T-cell (primary cell): Measurements from ENCODE around the gene MAOB. TPM values are rescaled to one million over a fixed set of nuclear protein-coding genes. Genes with fewer than 3 reads are reported as not detected.
A peak's percentile ranks its signal among the peaks of the same experiment; 100 is the strongest.

ENCODE experiments used
- ATAC-seq, 4 experiments: fragments of 200-7000 bp in 3 of 4; fragments of 150-1000 bp in 1 of 4; cut with Tn5 transposase; replicated peaks in 1 of 4; 1 replicate in 3 of 4; 2 replicates in 1 of 4; pipeline ENCODE4 v1.10.0; 2021; ENCODE audit warnings: moderate library complexity in 3 of 4, mild to moderate bottlenecking in 2 of 4, moderate number of reproducible peaks in 1 of 4
- CTCF ChIA-PET, 2 donors: fragments of 300-600 bp; sonication (Branson Sonifier 250); formaldehyde crosslinking; loops; one replicate each; lab custom pipeline; 2022; ENCODE audit warnings: antibody characterized with exemption in 2 of 2; lab: Charles Lee
- POLR2A ChIA-PET, 2 donors: fragments of 300-600 bp; sonication (Branson Sonifier 250); formaldehyde crosslinking; loops; one replicate each; lab custom pipeline; 2022; ENCODE audit warnings: antibody characterized with exemption in 2 of 2; lab: Charles Lee
- DNase-seq, 35 experiments: peaks; one replicate each; pipeline versions ENCODE4 v3.0.0 to v3.0.0-alpha.2; 2013 to 2023
- H3K27ac ChIP-seq: one replicate; pipeline ENCODE4 v1.5.1; 2013; ENCODE audit warnings: low read length
- H3K27me3 ChIP-seq, 2 experiments: replicated peaks in 1 of 2; 1 replicate in 1 of 2; 2 replicates in 1 of 2; pipeline versions ENCODE4 v1.6.1 to v1.7.0; 2013; ENCODE audit warnings: low read length in 1 of 2, mixed read lengths in 1 of 2; ENCODE audit not compliant: control insufficient read depth in 2 of 2, insufficient read depth in 2 of 2; ENCODE audit errors: extremely low read depth in 1 of 2
- H3K36me3 ChIP-seq, 2 donors: 1 replicate in 1 of 2; 2 replicates in 1 of 2; pipeline versions ENCODE4 v1.6.1 to v1.7.0; 2013; ENCODE audit warnings: low read length in 1 of 2; ENCODE audit not compliant: control insufficient read depth in 2 of 2, insufficient read depth in 1 of 2; ENCODE audit errors: extremely low read depth in 1 of 2
- H3K4me1 ChIP-seq, 2 experiments: 1 replicate in 1 of 2; 2 replicates in 1 of 2; pipeline versions ENCODE4 v1.6.1 to v1.7.0; 2013; ENCODE audit warnings: low read length in 2 of 2, mixed read lengths in 1 of 2; ENCODE audit not compliant: insufficient read depth in 2 of 2, control insufficient read depth in 1 of 2; ENCODE audit errors: extremely low read depth in 1 of 2
- H3K4me3 ChIP-seq, 2 donors: 1 replicate in 1 of 2; 2 replicates in 1 of 2; pipeline versions ENCODE4 v1.5.1 to v1.7.0; 2013; ENCODE audit warnings: mild to moderate bottlenecking in 2 of 2, low read length in 1 of 2, moderate library complexity in 1 of 2; ENCODE audit not compliant: control insufficient read depth in 1 of 2; ENCODE audit errors: extremely low read depth in 1 of 2
- H3K9me3 ChIP-seq: 2 replicates; pipeline ENCODE4 v1.7.0; 2013
- H3K27ac Mint-ChIP-seq, 2 donors: one replicate each; pipeline ENCODE4 v1.8.0; 2020 to 2021; ENCODE audit warnings: mild to moderate bottlenecking in 2 of 2, mixed read lengths in 2 of 2
- H3K27me3 Mint-ChIP-seq, 2 donors: one replicate each; pipeline ENCODE4 v1.8.0; 2021 to 2022; ENCODE audit warnings: mixed read lengths in 2 of 2
- H3K36me3 Mint-ChIP-seq: one replicate; pipeline ENCODE4 v1.8.0; 2021; ENCODE audit warnings: mixed read lengths
- H3K4me1 Mint-ChIP-seq, 3 donors: one replicate each; pipeline ENCODE4 v1.8.0; 2020 to 2022; ENCODE audit warnings: mixed read lengths in 3 of 3, mild to moderate bottlenecking in 1 of 3
- H3K4me3 Mint-ChIP-seq, 3 donors: one replicate each; pipeline ENCODE4 v1.8.0; 2020 to 2022; ENCODE audit warnings: mild to moderate bottlenecking in 3 of 3, mixed read lengths in 3 of 3, moderate library complexity in 3 of 3
- H3K9me3 Mint-ChIP-seq, 3 donors: one replicate each; pipeline ENCODE4 v1.8.0; 2020 to 2022; ENCODE audit warnings: mixed read lengths in 3 of 3
- WGBS: methylation state at CpG from one replicate; pipeline ENCODE4 v1.1.5; 2013; ENCODE audit warnings: missing lambda C conversion rate; ENCODE audit not compliant: insufficient coverage; 5-methylcytosine and 5-hydroxymethylcytosine counted together
- total RNA-seq, 35 experiments: library from RNA in 6 of 35; stranded (reverse) in 6 of 35; fragments of 120-200 nt in 1 of 35; gene quantifications; one replicate each; pipeline versions ENCODE4 v1.2.1 to v1.2.4 and lab custom pipeline; 2013 to 2026

The MAOB gene
- total RNA-seq, 5 donors from 2014 or later (not counting 1 experiment from before 2014, with no cell fraction given): 0.13 to 0.20 (median 0.16) TPM; not detected in 2

GRCh38 chrX:43756076-43756475 is 126.2 kb downstream of the MAOB start:
- Mint-ChIP-seq H3K27me3 (peaks cover 0 to 22% of the 10 kb centered on the region in 2 donors), H3K4me1 (no peaks in the 10 kb centered on the region), H3K36me3 (no peaks in the 10 kb centered on the region), H3K9me3 (no peaks in the 10 kb centered on the region), H3K27ac (no peak overlapping the region), H3K4me3 (no peak overlapping the region)
- no peak for ATAC-seq
- Histone ChIP-seq H3K27ac (no peak overlapping the region), H3K36me3 (no peaks in the 10 kb centered on the region), H3K27me3 (no peaks in the 10 kb centered on the region), H3K4me3 (no peak overlapping the region), H3K4me1 (no peaks in the 10 kb centered on the region), H3K9me3 (no peaks in the 10 kb centered on the region)
- no peak for DNase-seq
- POLR2A ChIA-PET: no interaction called here
- CTCF ChIA-PET: interaction anchor here in 1 of 2 donors (0.5 to 0.6 kb wide), 2 partner anchors 26 to 254 kb away, joined by 4 to 5 read pairs; no protein-coding TSS in a partner anchor
- 83% methylated on average over 2 of the region's 5 CpGs for WGBS

GRCh38 chrX:43753637-43754036 is 128.6 kb downstream of the MAOB start:
- Histone ChIP-seq H3K9me3 (no peaks in the 10 kb centered on the region), H3K27me3 (no peaks in the 10 kb centered on the region), H3K36me3 (no peaks in the 10 kb centered on the region), H3K4me3 (no peak overlapping the region), H3K27ac (no peak overlapping the region), H3K4me1 (no peaks in the 10 kb centered on the region)
- WGBS: 71% methylated on average over 2 of the region's 3 CpGs
- ATAC-seq: no peak
- Mint-ChIP-seq H3K4me1 (peaks cover 0 to 3% (median 0%) of the 10 kb centered on the region in 3 donors), H3K4me3 (no peak overlapping the region), H3K27ac (no peak overlapping the region), H3K36me3 (no peaks in the 10 kb centered on the region), H3K27me3 (peaks cover 0 to 21% of the 10 kb centered on the region in 2 donors), H3K9me3 (no peaks in the 10 kb centered on the region)
- ChIA-PET CTCF (interaction anchor here in 1 of 2 donors (0.6 kb wide), 1 partner anchor 189 kb away, joined by 3 read pairs; no protein-coding TSS in a partner anchor), POLR2A (no interaction called here)
- no peak for DNase-seq

GRCh38 chrX:43750248-43750676 is 132.0 kb downstream of the MAOB start:
- POLR2A ChIA-PET: no interaction called here
- Histone ChIP-seq H3K27me3 (no peaks in the 10 kb centered on the region), H3K36me3 (no peaks in the 10 kb centered on the region), H3K4me3 (no peak overlapping the region), H3K27ac (no peak overlapping the region), H3K4me1 (no peaks in the 10 kb centered on the region), H3K9me3 (no peaks in the 10 kb centered on the region)
- WGBS: 0% methylated on average over 2 of the region's 6 CpGs
- Mint-ChIP-seq H3K4me1 (peaks cover 0 to 3% (median 0%) of the 10 kb centered on the region in 3 donors), H3K36me3 (no peaks in the 10 kb centered on the region), H3K4me3 (no peak overlapping the region), H3K27me3 (peaks cover 0 to 13% of the 10 kb centered on the region in 2 donors), H3K9me3 (no peaks in the 10 kb centered on the region), H3K27ac (no peak overlapping the region)
- peak; percentile 57 to 75 (median 71) for ATAC-seq
- peak in 33 of 35 experiments; percentile 2 to 64 (median 24) for DNase-seq
- CTCF ChIA-PET: interaction anchor here (0.5 to 1.5 kb wide), 8 partner anchors 180 to 1969 kb away, joined by 3 to 12 read pairs (median 4); no protein-coding TSS in a partner anchor

- Mint-ChIP-seq H3K27me3 (peaks cover 0 to 24% of the 10 kb centered on the region in 2 donors), H3K4me1 (peaks cover 0 to 3% (median 0%) of the 10 kb centered on the region in 3 donors), H3K36me3 (no peaks in the 10 kb centered on the region), H3K27ac (no peak overlapping the region), H3K9me3 (no peaks in the 10 kb centered on the region), H3K4me3 (no peak overlapping the region)
- Histone ChIP-seq H3K27ac (no peak overlapping the region), H3K36me3 (no peaks in the 10 kb centered on the region), H3K4me1 (no peaks in the 10 kb centered on the region), H3K9me3 (no peaks in the 10 kb centered on the region), H3K27me3 (no peaks in the 10 kb centered on the region), H3K4me3 (no peak overlapping the region)
- CTCF ChIA-PET: interaction anchor here in 1 of 2 donors (0.6 kb wide), 1 partner anchor 779 kb away, joined by 3 read pairs; no protein-coding TSS in a partner anchor
- no CpG with 5 or more reads among the region's 2 CpGs for WGBS
- POLR2A ChIA-PET: no interaction called here
- no peak for DNase-seq
- ATAC-seq: no peak
Observed at GRCh38 chrX:43747476-43747875, 134.8 kb downstream of the MAOB start.

- Histone ChIP-seq H3K27ac (no peak overlapping the region), H3K9me3 (no peaks in the 10 kb centered on the region), H3K27me3 (no peaks in the 10 kb centered on the region), H3K4me3 (no peak overlapping the region), H3K36me3 (no peaks in the 10 kb centered on the region), H3K4me1 (no peaks in the 10 kb centered on the region)
- no CpG with 5 or more reads among the region's 6 CpGs for WGBS
- no peak for ATAC-seq
- Mint-ChIP-seq H3K4me3 (no peak overlapping the region), H3K36me3 (no peaks in the 10 kb centered on the region), H3K4me1 (peaks cover 0 to 3% (median 0%) of the 10 kb centered on the region in 3 donors), H3K9me3 (no peaks in the 10 kb centered on the region), H3K27me3 (peaks cover 0 to 29% of the 10 kb centered on the region in 2 donors), H3K27ac (no peak overlapping the region)
- POLR2A ChIA-PET: no interaction called here
- no peak for DNase-seq
- CTCF ChIA-PET: no interaction called here
Observed at GRCh38 chrX:43745938-43746721, 136.1 kb downstream of the MAOB start.

GRCh38 chrX:43744284-43744683 is 138.0 kb downstream of the MAOB start:
- no peaks in the 10 kb centered on the region for H3K4me1 ChIP-seq
- H3K27me3 ChIP-seq: no peaks in the 10 kb centered on the region
- Mint-ChIP-seq H3K9me3 (no peaks in the 10 kb centered on the region), H3K4me3 (no peak overlapping the region), H3K27ac (no peak overlapping the region), H3K4me1 (no peaks in the 10 kb centered on the region), H3K36me3 (no peaks in the 10 kb centered on the region), H3K27me3 (peaks cover 0 to 37% of the 10 kb centered on the region in 2 donors)
- 100% methylated on average over 2 of the region's 3 CpGs for WGBS
- no peaks in the 10 kb centered on the region for H3K36me3 ChIP-seq
- ChIA-PET CTCF (no interaction called here), POLR2A (no interaction called here)
- H3K4me3 ChIP-seq: no peak overlapping the region
- no peak overlapping the region for H3K27ac ChIP-seq
- ATAC-seq (no peak), DNase-seq (no peak)
- no peaks in the 10 kb centered on the region for H3K9me3 ChIP-seq
